ENCODE results near the gene METTL9.
"Not testable (repeated sequence)": the region's sequence is repeated elsewhere in the genome, so short reads cannot be mapped to it uniquely, and the experiment has no call there.

Gene METTL9

GRCh38 chr16:21625026-21625425 lies 25.6 kb downstream of the METTL9 start:
- DNase-seq (ENCODE audit: low read depth in 1 of 2, low spot score in 1 of 2): no peak
- in situ Hi-C loops (cut with HindIII; ENCODE audit: low pct_unique_long_range_greater_than_20kb, low sequenced_read_pairs): no loop called here
- no peak for TF ChIP-seq JUND (IDR thresholded peaks at IDR 0.05; ENCODE audit: low read depth)

DNA sequence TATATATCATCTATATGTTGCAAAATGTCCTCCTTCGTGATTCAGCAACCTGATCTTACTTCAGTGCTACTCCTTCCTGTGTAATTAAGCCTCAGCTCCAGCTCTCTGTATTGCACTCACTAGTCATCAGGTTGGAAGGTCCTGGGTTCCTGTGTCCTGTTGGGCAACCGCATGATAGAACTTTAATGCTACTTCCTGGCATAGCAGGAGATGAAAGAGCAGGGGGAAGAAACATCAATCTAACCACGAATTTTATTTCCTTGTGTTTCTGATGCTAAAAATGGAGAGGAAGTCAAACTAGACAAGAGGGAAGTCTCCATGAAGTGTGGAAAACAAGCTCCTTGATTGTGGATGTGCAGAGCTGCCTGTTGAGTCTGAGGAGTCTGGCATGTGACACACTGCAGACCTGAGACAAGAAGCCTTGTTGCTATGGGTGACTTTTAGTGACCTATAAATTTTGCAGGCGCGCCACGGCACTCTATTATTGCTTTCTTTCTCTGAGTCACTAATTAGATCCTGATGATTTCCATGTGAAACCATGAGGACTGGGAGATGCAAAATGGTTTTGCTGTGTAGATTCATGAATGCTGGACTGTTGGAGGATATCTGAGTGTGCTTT lies 27.4 kb downstream of the METTL9 start:
- in situ Hi-C loops (cut with HindIII; ENCODE audit: low pct_unique_long_range_greater_than_20kb, low sequenced_read_pairs): no loop called here
- DNase-seq (ENCODE audit: low read depth in 1 of 2, low spot score in 1 of 2): no peak
- TF ChIP-seq JUND (IDR thresholded peaks at IDR 0.05; ENCODE audit: low read depth): no peak

GRCh38 chr16:21628121-21628726 lies 28.8 kb downstream of the METTL9 start:
- no peak for DNase-seq (ENCODE audit: low read depth in 1 of 2, low spot score in 1 of 2)
- in situ Hi-C loops (cut with HindIII; ENCODE audit: low pct_unique_long_range_greater_than_20kb, low sequenced_read_pairs): no loop called here

GRCh38 chr16:21628772-21629171 lies 29.4 kb downstream of the METTL9 start:
- in situ Hi-C loops (cut with HindIII; ENCODE audit: low pct_unique_long_range_greater_than_20kb, low sequenced_read_pairs): no loop called here

More at GRCh38 chr16:21628121-21628726, 28.8 kb downstream of the METTL9 start:
- no peak for TF ChIP-seq JUND (IDR thresholded peaks at IDR 0.05; ENCODE audit: low read depth)

GRCh38 chr16:21629616-21630539 lies 30.5 kb downstream of the METTL9 start:
- DNase-seq (ENCODE audit: low read depth in 1 of 2, low spot score in 1 of 2); in situ Hi-C loops (cut with HindIII; ENCODE audit: low pct_unique_long_range_greater_than_20kb, low sequenced_read_pairs): not testable (repeated sequence)

More at GRCh38 chr16:21628772-21629171, 29.4 kb downstream of the METTL9 start:
- no peak for TF ChIP-seq JUND (IDR thresholded peaks at IDR 0.05; ENCODE audit: low read depth)
- no peak for DNase-seq (ENCODE audit: low read depth in 1 of 2, low spot score in 1 of 2)

GRCh38 chr16:21630866-21631265 lies 31.5 kb downstream of the METTL9 start:
- DNase-seq (ENCODE audit: low read depth in 1 of 2, low spot score in 1 of 2); in situ Hi-C loops (cut with HindIII; ENCODE audit: low pct_unique_long_range_greater_than_20kb, low sequenced_read_pairs): not testable (repeated sequence)

DNA sequence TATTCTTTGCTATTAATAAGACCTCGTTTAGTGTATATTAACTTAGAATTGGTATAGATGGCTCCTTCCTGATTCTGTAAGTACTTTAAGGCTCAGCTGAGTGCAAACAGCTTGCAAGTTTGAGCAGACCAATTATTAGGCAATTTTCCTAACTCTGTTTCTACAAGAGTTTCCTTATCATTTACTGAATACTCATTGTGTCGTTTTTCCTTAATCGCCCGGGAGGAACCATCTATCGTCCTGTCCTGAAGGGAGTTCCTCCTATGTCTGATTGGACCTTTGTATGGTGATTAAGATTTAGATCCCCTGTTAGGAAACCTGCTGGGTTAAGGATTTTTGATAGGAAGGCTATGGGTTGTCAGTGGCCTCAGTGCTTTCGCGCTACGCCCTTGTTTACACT lies 32.0 kb downstream of the METTL9 start:
- in situ Hi-C loops (cut with HindIII; ENCODE audit: low pct_unique_long_range_greater_than_20kb, low sequenced_read_pairs); DNase-seq (ENCODE audit: low read depth in 1 of 2, low spot score in 1 of 2): not testable (repeated sequence)

DNA sequence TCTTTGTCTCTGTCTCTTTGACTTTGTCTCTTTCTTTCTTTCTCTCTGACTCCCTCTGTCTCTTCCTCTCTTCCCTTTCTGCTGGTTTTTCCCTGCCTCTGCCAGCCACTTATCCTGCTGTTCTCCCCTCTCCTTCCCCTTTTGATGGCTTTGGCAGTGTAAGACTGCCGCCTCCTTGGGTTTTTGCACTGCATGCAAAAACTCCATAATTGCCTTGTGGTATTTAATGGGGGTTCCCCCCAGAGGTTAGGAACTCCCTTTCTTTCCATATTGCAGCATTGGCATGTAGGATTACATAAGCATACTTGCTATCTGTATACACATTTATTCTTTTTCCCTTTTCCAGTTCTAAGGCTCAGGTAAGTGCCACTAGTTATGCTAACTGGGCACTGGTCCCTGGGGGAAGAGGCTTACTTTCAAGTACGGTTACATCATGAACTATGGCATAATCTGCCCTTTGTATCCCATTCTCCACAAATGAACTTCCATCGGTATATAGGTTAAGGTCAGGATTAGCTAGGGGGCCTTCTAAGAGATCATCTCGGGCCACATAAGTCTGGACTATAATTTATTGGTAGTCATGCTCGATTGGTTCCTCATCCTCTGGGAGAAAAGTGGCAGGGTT lies 32.7 kb downstream of the METTL9 start:
- in situ Hi-C loops (cut with HindIII; ENCODE audit: low pct_unique_long_range_greater_than_20kb, low sequenced_read_pairs): not testable (repeated sequence)

DNA sequence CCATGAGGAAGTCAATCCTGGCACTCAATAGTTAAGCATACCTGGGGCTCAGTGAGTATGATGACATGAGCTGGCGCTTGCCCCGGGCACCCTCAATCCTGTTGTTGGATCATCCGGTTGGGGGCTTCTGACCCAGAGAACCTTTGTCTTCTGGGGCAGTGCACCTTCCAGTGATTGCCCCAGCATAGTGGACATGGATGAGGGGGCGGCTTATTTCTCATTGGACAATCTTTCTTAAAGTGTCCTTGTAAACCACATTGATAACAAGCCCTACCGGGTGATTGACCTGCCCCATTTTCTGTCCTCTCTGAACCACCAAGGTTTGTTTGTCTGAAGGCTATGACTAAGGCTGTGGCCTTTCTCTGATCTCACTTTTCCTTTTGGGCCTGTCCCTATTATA lies 34.8 kb downstream of the METTL9 start:
- no peak for DNase-seq (ENCODE audit: low read depth in 1 of 2, low spot score in 1 of 2)
- in situ Hi-C loops (cut with HindIII; ENCODE audit: low pct_unique_long_range_greater_than_20kb, low sequenced_read_pairs): no loop called here
- TF ChIP-seq JUND (IDR thresholded peaks at IDR 0.05; ENCODE audit: low read depth): no peak

More for the DNA sequence above, 32.7 kb downstream of the METTL9 start:
- DNase-seq (ENCODE audit: low read depth in 1 of 2, low spot score in 1 of 2): not testable (repeated sequence)

- DNase-seq (ENCODE audit: low read depth in 1 of 2, low spot score in 1 of 2); in situ Hi-C loops (cut with HindIII; ENCODE audit: low pct_unique_long_range_greater_than_20kb, low sequenced_read_pairs): not testable (repeated sequence)
Measured at GRCh38 chr16:21635694-21636093, 36.3 kb downstream of the METTL9 start.

DNA sequence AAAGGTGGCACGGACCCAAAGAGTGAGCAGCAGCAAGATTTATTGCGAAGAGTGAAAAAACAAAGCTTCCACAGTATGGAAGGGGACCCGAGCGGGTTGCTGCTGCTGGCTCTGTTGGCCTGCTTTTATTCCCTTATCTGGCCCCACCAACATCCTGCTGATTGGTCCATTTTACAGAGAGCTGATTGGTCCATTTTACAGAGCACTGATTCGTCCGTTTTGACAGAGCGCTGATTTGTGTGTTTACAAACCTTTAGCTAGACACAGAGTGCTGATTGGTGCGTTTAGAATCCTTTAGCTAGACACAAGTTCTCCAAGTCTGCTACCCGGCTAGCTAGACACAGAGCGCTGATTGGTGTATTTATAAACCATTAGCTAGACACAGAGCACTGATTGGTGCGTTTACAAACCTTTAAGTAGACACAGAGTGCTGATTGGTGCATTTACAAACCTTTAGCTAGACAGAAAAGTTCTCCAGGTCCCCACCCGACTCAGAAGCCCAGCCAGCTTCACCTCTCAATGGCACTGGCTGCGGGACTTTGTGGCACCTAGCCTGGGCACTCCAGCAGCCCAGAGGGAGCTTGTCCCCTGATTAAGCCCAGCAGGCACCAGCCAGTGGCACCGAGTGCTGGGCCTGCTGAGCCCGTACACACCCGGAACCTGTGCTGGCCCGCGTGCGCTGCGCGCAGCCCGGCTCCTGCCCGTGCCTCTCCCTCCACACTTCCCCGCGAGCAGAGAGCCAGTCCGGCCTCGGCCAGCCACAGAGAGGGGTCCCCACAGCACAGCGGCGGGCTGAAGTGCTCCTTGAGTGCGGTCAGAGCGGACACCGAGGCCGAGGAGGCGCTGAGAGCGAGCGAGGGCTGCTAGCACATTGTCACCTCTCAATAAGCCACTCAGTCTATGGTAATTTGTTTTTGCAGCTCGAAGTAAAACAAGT lies 37.9 kb downstream of the METTL9 start:
- in situ Hi-C loops (cut with HindIII; ENCODE audit: low pct_unique_long_range_greater_than_20kb, low sequenced_read_pairs): no loop called here
- no peak for TF ChIP-seq JUND (IDR thresholded peaks at IDR 0.05; ENCODE audit: low read depth)

GRCh38 chr16:21638573-21638975 lies 39.2 kb downstream of the METTL9 start:
- TF ChIP-seq JUND (IDR thresholded peaks at IDR 0.05; ENCODE audit: low read depth): no peak
- in situ Hi-C loops (cut with HindIII; ENCODE audit: low pct_unique_long_range_greater_than_20kb, low sequenced_read_pairs): no loop called here
- DNase-seq (ENCODE audit: low read depth in 1 of 2, low spot score in 1 of 2): peak in 1 of 2 experiments; percentile 48

More for the DNA sequence above, 37.9 kb downstream of the METTL9 start:
- DNase-seq (ENCODE audit: low read depth in 1 of 2, low spot score in 1 of 2): no peak
